ENCODE data around the gene GPX8.

GPX8 gene

DNA sequence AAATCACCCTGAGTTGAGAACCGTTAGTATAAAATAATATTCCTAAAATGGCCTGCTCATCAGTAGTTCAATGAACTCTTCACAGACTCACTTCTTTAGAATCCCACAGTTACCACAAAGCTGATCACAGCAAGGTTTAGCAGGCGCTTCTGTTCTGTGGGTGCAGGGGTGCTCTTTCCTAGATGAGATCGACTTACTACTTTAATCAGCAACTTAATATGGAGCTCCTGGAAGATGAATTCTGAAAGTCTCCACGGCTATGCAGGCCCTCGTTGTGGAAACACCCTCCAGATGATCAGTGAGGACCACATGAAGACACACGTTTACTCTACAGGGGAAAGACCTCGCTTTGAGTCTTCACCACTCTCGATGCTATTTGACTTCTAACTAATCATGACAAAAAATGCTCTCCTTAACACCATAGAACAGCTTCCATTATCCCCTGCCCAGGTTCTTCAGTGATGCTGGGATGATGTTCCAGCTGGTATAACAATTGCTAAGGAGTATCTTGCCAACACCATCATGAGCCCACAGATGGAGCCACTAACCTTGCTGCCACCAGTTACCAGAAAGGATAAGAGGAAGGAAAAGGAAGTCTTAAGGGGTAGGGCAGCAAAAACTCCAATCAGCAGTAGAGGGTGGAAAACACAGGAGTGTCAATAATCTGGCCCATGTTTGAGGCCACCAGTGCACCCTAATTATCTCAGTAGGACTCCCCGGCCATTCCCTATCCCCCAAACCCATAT lies 17.9 kb upstream of the GPX8 start:
- DNase-seq (ENCODE audit: insufficient read length, low spot score) (no peak), FAIRE-seq (no peak)
- TF ChIP-seq POU2F2 (IDR thresholded peaks at IDR 0.05; ENCODE audit: low read depth, low read length) (no peak), PAX5 (IDR thresholded peaks at IDR 0.05; ENCODE audit: insufficient read depth, low read length, severe bottlenecking) (no peak), SPI1 (IDR thresholded peaks at IDR 0.05; ENCODE audit: low read depth, low read length) (no peak), TAF1 (IDR thresholded peaks at IDR 0.05; ENCODE audit: low read depth, low read length) (no peak), POLR2AphosphoS5 (IDR thresholded peaks at IDR 0.05; ENCODE audit: low read depth, low read length) (no peak), POLR2A (IDR thresholded peaks at IDR 0.05; ENCODE audit: low read depth, low read length) (no peak)

DNA sequence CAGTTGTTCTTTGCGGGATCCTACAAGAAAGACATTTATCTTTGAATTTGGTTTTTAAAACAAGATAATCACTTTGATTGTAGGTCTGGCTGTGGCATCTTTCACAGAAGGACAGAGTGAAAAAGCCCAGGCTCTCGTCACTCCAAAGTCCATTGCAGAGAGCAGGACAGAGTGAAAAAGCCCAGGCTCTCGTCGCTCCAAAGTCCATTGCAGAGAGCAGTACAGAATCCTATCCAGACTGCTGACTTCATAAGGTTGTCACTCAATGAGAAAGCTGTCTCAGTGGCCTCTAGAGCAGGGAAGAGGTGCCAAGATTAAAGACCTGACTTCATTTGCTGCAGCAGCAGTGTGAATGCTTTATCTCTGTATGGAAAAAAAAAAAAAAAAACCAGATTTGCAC lies 16.3 kb upstream of the GPX8 start:
- FAIRE-seq (no peak), DNase-seq (ENCODE audit: insufficient read length, low spot score) (no peak)
- TF ChIP-seq POU2F2 (IDR thresholded peaks at IDR 0.05; ENCODE audit: low read depth, low read length) = no peak
- no peak for TF ChIP-seq TAF1 (IDR thresholded peaks at IDR 0.05; ENCODE audit: low read depth, low read length)

DNA sequence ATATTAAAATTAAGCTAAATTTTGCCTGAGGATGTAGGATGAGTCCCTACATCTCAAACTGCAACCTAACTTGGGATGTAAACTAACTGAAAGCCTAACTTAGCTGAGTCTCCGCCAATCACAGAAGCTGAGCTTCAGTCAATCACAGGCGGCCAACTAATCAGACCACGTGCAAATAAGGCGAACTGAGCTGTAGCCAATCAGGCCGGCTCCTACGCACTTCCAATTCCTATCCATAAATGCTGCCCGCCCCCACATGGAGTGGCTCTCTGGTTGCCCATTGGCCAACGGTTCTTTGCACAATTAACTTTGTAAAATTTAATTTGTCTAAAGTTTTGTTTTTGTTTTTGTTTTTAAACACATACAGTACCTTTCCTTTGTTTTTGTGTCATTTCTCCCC lies 13.9 kb upstream of the GPX8 start:
- no peak for TF ChIP-seq PAX5 (IDR thresholded peaks at IDR 0.05; ENCODE audit: insufficient read depth, low read length, severe bottlenecking)
- no peak for TF ChIP-seq SPI1 (IDR thresholded peaks at IDR 0.05; ENCODE audit: low read depth, low read length)
- no peak for TF ChIP-seq POU2F2 (IDR thresholded peaks at IDR 0.05; ENCODE audit: low read depth, low read length)
- TF ChIP-seq TAF1 (IDR thresholded peaks at IDR 0.05; ENCODE audit: low read depth, low read length) = no peak
- no peak for TF ChIP-seq POLR2A (IDR thresholded peaks at IDR 0.05; ENCODE audit: low read depth, low read length)
- TF ChIP-seq POLR2AphosphoS5 (IDR thresholded peaks at IDR 0.05; ENCODE audit: low read depth, low read length) = no peak
- DNase-seq (ENCODE audit: insufficient read length, low spot score) = no peak
- FAIRE-seq = no peak

DNA sequence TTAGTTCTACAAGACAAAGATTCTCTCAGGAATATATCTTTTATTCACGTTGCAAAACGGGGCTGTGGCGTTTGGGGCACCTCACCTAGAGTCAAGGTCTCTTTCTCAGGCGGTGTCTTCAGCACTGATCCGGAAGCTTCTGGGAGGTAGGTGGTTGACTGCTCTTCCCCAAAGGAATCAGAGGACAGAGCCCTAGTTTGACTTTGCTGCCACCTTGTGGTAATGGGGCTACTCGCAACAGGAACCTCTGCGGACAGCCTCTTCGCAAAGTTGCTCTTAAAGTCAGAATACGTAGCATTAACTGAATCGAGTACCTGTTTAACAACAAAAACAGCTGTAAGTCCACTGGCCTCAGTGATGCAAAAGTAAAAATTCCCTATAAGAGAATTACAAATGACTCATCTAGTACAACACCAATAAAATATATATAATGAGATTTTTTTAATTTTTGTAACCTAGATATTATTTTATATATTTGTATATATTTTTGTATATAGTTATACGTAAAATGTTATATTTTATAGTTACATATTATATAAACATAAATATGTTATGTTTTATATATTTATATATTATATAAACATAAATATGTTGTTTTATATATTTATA lies 13.3 kb upstream of the GPX8 start:
- FAIRE-seq (peak; percentile 70), DNase-seq (ENCODE audit: insufficient read length, low spot score) (peak; percentile 16)
- TF ChIP-seq POLR2AphosphoS5 (IDR thresholded peaks at IDR 0.05; ENCODE audit: low read depth, low read length) = no peak
- TF ChIP-seq POLR2A (IDR thresholded peaks at IDR 0.05; ENCODE audit: low read depth, low read length) = no peak
- no peak for TF ChIP-seq TAF1 (IDR thresholded peaks at IDR 0.05; ENCODE audit: low read depth, low read length)
- TF ChIP-seq POU2F2 (IDR thresholded peaks at IDR 0.05; ENCODE audit: low read depth, low read length) = no peak
- no peak for TF ChIP-seq PAX5 (IDR thresholded peaks at IDR 0.05; ENCODE audit: insufficient read depth, low read length, severe bottlenecking)
- TF ChIP-seq SPI1 (IDR thresholded peaks at IDR 0.05; ENCODE audit: low read depth, low read length) = no peak

DNA sequence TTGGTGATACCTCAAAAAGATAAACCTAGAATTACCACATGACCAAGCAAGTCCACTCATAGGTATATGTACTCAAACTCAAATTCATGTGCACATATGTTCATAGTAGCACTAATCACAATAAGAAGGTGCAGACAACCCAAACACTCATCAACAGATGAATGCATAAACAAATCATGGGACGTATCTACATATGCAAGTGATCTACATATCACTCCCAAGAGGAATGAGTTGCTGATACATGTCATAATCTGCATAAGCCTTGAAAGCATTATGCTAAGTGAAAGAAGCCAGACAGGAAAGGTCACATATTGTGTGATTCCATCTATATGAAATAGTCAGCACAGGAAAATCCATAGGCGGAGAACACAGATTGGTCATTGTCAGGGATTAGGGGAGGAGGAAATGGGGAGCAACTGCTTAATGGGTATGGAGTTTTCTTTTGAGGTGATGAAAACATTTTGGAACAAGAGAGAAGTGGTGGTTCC lies 10.6 kb upstream of the GPX8 start:
- TF ChIP-seq POLR2A (IDR thresholded peaks at IDR 0.05; ENCODE audit: low read depth, low read length) = no peak
- no peak for TF ChIP-seq PAX5 (IDR thresholded peaks at IDR 0.05; ENCODE audit: insufficient read depth, low read length, severe bottlenecking)
- TF ChIP-seq TAF1 (IDR thresholded peaks at IDR 0.05; ENCODE audit: low read depth, low read length) = no peak
- TF ChIP-seq POLR2AphosphoS5 (IDR thresholded peaks at IDR 0.05; ENCODE audit: low read depth, low read length) = no peak
- no peak for TF ChIP-seq SPI1 (IDR thresholded peaks at IDR 0.05; ENCODE audit: low read depth, low read length)
- TF ChIP-seq POU2F2 (IDR thresholded peaks at IDR 0.05; ENCODE audit: low read depth, low read length) = no peak
- DNase-seq (ENCODE audit: insufficient read length, low spot score) = no peak
- no peak for FAIRE-seq

DNA sequence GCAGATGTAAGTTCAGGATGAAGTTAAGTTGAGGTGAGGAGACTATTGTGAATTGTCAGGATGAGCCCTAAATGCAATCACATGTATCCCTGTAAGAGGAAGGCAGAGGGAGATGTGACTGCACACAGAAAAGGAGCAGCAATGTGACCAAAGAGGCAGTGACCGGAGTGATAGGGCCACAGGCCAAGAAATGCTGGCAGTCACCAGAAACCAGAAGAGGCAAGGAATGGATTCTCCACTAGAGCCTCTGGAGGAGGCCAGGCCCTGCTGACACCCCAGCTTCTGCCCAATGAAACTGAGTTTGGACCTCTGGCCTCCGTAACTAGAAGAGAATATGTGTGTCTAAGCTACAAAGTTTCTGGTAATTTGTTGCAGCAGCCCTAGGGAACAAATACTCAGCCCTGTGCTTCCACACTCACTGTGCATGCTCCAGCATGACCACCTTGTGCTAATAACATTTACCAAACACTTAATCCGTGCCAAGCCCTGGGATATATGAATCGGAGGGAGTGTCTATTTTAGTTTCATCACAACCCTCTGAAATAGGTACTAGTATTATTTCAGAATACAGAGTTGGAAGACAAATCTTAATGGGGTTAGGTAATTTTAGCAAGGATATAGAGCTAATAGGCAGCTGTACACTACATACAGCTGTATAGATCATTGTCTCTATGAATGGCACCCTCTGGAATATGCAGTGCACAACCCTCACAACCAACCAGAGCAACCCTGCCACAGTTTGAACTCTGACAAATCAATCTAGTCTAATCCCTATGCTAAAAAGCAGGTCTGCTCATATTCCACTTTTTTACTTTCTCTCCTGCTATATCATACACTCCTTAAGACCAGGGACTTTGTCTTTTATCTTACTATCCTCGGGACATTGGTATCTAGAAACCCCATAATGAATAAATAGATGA lies 7.8 kb upstream of the GPX8 start:
- TF ChIP-seq POLR2AphosphoS5 (IDR thresholded peaks at IDR 0.05; ENCODE audit: low read depth, low read length) (no peak), PAX5 (IDR thresholded peaks at IDR 0.05; ENCODE audit: insufficient read depth, low read length, severe bottlenecking) (no peak), TAF1 (IDR thresholded peaks at IDR 0.05; ENCODE audit: low read depth, low read length) (no peak), SPI1 (IDR thresholded peaks at IDR 0.05; ENCODE audit: low read depth, low read length) (no peak), POLR2A (IDR thresholded peaks at IDR 0.05; ENCODE audit: low read depth, low read length) (no peak), POU2F2 (IDR thresholded peaks at IDR 0.05; ENCODE audit: low read depth, low read length) (no peak)
- no peak for FAIRE-seq
- no peak for DNase-seq (ENCODE audit: insufficient read length, low spot score)

DNA sequence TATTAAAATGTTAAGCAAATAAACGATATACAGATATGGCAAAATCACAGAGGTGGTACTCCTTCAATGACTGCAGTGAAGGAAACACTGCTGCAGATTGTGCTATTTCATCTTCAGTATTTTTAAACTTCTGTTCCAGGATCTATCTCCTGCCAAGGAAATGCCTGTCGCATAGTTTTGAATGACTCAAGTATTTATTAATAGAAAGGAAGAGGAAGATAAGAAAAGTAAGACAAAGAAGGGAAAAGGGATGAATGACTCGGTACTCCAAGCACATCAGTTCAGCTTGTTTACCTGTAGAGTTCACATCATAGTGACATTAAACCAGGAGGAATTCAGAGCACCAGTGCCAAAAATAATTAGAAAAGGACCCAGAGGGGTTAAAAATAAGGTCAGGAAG lies 5.1 kb upstream of the GPX8 start:
- FAIRE-seq (no peak), DNase-seq (ENCODE audit: insufficient read length, low spot score) (no peak)
- TF ChIP-seq PAX5 (IDR thresholded peaks at IDR 0.05; ENCODE audit: insufficient read depth, low read length, severe bottlenecking) (no peak), POLR2AphosphoS5 (IDR thresholded peaks at IDR 0.05; ENCODE audit: low read depth, low read length) (no peak), POLR2A (IDR thresholded peaks at IDR 0.05; ENCODE audit: low read depth, low read length) (no peak), POU2F2 (IDR thresholded peaks at IDR 0.05; ENCODE audit: low read depth, low read length) (no peak), SPI1 (IDR thresholded peaks at IDR 0.05; ENCODE audit: low read depth, low read length) (no peak), TAF1 (IDR thresholded peaks at IDR 0.05; ENCODE audit: low read depth, low read length) (no peak)

DNA sequence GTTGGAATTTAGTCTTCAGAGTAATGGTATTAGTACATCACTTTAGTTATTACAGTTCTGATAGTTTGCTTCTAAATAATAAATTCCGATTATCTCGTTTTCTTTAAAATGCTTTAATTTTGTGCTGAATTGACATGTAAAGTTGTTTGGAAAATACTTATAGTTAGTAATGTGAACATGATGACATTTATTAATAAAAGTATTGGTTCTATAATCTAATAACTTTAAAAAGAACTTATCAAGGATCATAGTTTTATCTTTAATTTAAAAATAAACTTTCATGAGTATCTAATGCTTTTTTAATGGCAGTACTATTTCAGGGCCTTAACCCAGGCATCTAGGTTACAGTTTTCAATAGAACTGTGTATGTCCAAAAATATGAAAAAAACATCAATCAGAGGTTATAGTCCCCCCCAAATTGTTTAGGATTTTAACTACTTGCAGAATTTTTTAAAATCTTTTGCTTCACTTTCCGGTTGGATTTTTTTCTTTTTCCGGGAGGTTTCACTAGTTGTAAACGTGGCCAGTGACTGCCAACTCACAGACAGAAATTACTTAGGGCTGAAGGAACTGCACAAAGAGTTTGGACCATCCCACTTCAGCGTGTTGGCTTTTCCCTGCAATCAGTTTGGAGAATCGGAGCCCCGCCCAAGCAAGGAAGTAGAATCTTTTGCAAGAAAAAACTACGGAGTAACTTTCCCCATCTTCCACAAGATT lies 680 bp downstream of the GPX8 start:
- no peak for DNase-seq (ENCODE audit: insufficient read length, low spot score)
- no peak for TF ChIP-seq TAF1 (IDR thresholded peaks at IDR 0.05; ENCODE audit: low read depth, low read length)
- TF ChIP-seq POLR2AphosphoS5 (IDR thresholded peaks at IDR 0.05; ENCODE audit: low read depth, low read length) = no peak
- TF ChIP-seq POU2F2 (IDR thresholded peaks at IDR 0.05; ENCODE audit: low read depth, low read length) = no peak
- no peak for TF ChIP-seq PAX5 (IDR thresholded peaks at IDR 0.05; ENCODE audit: insufficient read depth, low read length, severe bottlenecking)
- TF ChIP-seq SPI1 (IDR thresholded peaks at IDR 0.05; ENCODE audit: low read depth, low read length) = no peak
- TF ChIP-seq POLR2A (IDR thresholded peaks at IDR 0.05; ENCODE audit: low read depth, low read length) = no peak
- FAIRE-seq = no peak
